PC-3 (cell line): Measurements from ENCODE around the gene COL27A1.

ENCODE experiments used
- CTCF ChIP-seq: fragments of 300-600 bp; sonication (generic); conservative IDR thresholded peaks from 2 replicates; pipeline ENCODE4 v1.5.1; 2017; ENCODE audit warnings: antibody characterized with exemption, low read depth, mild to moderate bottlenecking, low read length
- EZH2 ChIP-seq: fragments of 300-600 bp; sonication (generic); IDR thresholded peaks from one replicate; pipeline ENCODE4 v1.6.1; 2017; ENCODE audit warnings: antibody characterized with exemption, mild to moderate bottlenecking, low read length; ENCODE audit not compliant: unreplicated experiment
- EZH2phosphoT487 ChIP-seq: fragments of 300-600 bp; sonication (generic); IDR thresholded peaks from 2 replicates; pipeline ENCODE4 v1.6.1; 2018; ENCODE audit warnings: mild to moderate bottlenecking, antibody characterized with exemption, low read length, borderline replicate concordance

GRCh38 chr9:114209151-114209550 lies 53.8 kb downstream of the COL27A1 start:
- TF ChIP-seq EZH2phosphoT487 (no peak), CTCF (no peak), EZH2 (no peak)
